Kidney (tissue), 14 donors: ENCODE measurements around the gene EFNB3. TPM values are rescaled to one million over a fixed set of nuclear protein-coding genes. Genes with fewer than 3 reads are reported as not detected.
A peak's percentile ranks its signal among the peaks of the same experiment; 100 is the strongest.

ENCODE experiments used
- DNase-seq, 5 donors: peaks; one replicate each; pipeline ENCODE4 v3.0.0-alpha.2; 2013 to 2020
- FAIRE-seq: peaks from 2 replicates; lab custom pipeline; 2012; peaks lifted over from hg19 to GRCh38; lab: Jason Lieb, UNC
- H3K27ac ChIP-seq, 2 donors: one replicate each; pipeline ENCODE4 v1.7.0; 2013; ENCODE audit warnings: low read depth in 2 of 2, low read length in 2 of 2, inconsistent platforms in 1 of 2
- H3K27me3 ChIP-seq: one replicate; pipeline ENCODE4 v1.7.1; 2013; ENCODE audit warnings: low read length, inconsistent platforms; ENCODE audit not compliant: control insufficient read depth, insufficient read depth
- H3K36me3 ChIP-seq, 3 donors: one replicate each; pipeline versions ENCODE4 v1.7.0 to v1.7.1; 2013; ENCODE audit warnings: low read length in 3 of 3, control low read depth in 1 of 3, inconsistent platforms in 1 of 3; ENCODE audit not compliant: insufficient read depth in 3 of 3, control insufficient read depth in 2 of 3
- H3K4me1 ChIP-seq, 3 donors: one replicate each; pipeline versions ENCODE4 v1.7.0 to v1.7.1; 2013; ENCODE audit warnings: low read length in 3 of 3, inconsistent platforms in 1 of 3, low read depth in 1 of 3; ENCODE audit not compliant: control insufficient read depth in 2 of 3, insufficient read depth in 2 of 3
- H3K4me3 ChIP-seq, 3 donors: one replicate each; pipeline versions ENCODE4 v1.7.0 to v1.8.1; 2013; ENCODE audit warnings: low read length in 3 of 3, control low read depth in 1 of 3, inconsistent platforms in 1 of 3
- H3K9ac ChIP-seq, 3 donors: one replicate each; pipeline versions ENCODE4 v1.7.0 to v1.7.1; 2013; ENCODE audit warnings: low read length in 3 of 3, control low read depth in 1 of 3, inconsistent platforms in 1 of 3
- H3K9me3 ChIP-seq, 3 donors: one replicate each; pipeline versions ENCODE4 v1.7.0 to v1.7.1; 2013; ENCODE audit warnings: low read length in 3 of 3, control low read depth in 1 of 3, inconsistent platforms in 1 of 3; ENCODE audit not compliant: control insufficient read depth in 2 of 3, insufficient read depth in 1 of 3
- intact Hi-C: fragments of 100-400 bp; cut with DNase I; formaldehyde crosslinking; loops from one replicate; pipeline ENCODE4 v1.11.1; 2022
- polyA plus RNA-seq: library from polyadenylated mRNA; stranded (reverse); fragments of 350-450 nt; fragmentation: Illumina TruSeq; extraction: RNeasy Lipid Tissue Mini Kit (QIAGEN cat#74804); gene quantifications from one replicate; pipeline ENCODE4 v1.2.3, GENCODE V29; 2014; ENCODE audit warnings: low read depth, low replicate concordance; ENCODE audit not compliant: insufficient read depth
- total RNA-seq: library from RNA; stranded (reverse); fragmentation: NEBNext Ultra II Directional; extraction: Animal tissue kit (Norgen Biotek cat#: 25700); gene quantifications from one replicate; pipeline ENCODE4 v1.2.1, GENCODE V29; 2021
- TF ChIP-seq, protein P1 (sequence below): IDR thresholded peaks from 3 replicates; pipeline ENCODE4 v1.5.1; 2012; ENCODE audit warnings: mild to moderate bottlenecking, moderate library complexity, borderline replicate concordance; ENCODE audit not compliant: insufficient read depth; ENCODE audit errors: extremely low read depth
- donor health status: control.
- donor health status: control.
- donor health status: control.
- donor health status: control.
- donor health status: control.
- donor health status: DM: yes; HTN: yes; CAD: no.
- donor health status: Normal renal cell carcinoma (clear cell type).

Gene EFNB3
- total and polyA plus RNA-seq, 2 donors from 2014 or later: 2.3 to 3.5 TPM

DNA sequence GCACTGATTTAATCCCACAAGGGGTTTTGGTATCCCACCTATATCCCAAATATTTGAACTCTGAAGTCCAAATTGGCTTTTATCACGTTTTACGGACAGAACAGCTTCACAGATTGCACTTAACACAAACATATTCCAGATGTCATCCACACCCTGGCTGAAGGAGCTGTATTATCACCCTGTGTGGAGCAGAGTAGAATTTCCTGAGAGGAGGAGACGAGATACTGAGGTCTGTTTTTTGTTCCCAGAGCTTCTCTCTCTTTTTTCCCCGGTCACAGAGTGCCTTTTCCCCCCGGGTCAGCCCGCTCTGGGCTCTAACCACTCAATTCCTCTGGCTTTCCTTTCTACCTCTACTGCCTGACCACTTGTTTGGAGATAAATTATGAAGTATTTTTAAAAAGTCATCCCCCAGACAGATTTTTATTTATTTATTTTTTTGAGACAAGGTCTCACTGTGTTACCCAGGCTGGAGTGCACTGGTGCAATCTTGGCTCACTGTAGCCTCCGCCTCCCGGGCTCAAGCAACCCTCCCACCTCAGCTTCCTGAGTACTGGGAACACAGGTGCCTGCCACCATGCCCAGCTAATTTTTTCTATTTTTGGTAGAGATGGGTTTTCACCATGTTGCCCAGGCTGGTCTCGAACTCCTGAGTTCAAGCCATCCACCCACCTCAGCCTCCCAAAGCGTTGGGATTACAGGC is 43.2 kb downstream of the EFNB3 start:
- peak in 1 of 5 donors; percentile 19 for DNase-seq
- no peak for FAIRE-seq
- Histone ChIP-seq H3K9me3 (no peaks in the 10 kb centered on the region), H3K36me3 (no peaks in the 10 kb centered on the region), H3K27me3 (no peaks in the 10 kb centered on the region), H3K27ac (no peak overlapping the region), H3K4me3 (no peak overlapping the region), H3K4me1 (no peaks in the 10 kb centered on the region), H3K9ac (no peak overlapping the region)
- intact Hi-C loops: no loop called here
- TF ChIP-seq, protein P1, sequence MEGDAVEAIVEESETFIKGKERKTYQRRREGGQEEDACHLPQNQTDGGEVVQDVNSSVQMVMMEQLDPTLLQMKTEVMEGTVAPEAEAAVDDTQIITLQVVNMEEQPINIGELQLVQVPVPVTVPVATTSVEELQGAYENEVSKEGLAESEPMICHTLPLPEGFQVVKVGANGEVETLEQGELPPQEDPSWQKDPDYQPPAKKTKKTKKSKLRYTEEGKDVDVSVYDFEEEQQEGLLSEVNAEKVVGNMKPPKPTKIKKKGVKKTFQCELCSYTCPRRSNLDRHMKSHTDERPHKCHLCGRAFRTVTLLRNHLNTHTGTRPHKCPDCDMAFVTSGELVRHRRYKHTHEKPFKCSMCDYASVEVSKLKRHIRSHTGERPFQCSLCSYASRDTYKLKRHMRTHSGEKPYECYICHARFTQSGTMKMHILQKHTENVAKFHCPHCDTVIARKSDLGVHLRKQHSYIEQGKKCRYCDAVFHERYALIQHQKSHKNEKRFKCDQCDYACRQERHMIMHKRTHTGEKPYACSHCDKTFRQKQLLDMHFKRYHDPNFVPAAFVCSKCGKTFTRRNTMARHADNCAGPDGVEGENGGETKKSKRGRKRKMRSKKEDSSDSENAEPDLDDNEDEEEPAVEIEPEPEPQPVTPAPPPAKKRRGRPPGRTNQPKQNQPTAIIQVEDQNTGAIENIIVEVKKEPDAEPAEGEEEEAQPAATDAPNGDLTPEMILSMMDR: no peak

DNA sequence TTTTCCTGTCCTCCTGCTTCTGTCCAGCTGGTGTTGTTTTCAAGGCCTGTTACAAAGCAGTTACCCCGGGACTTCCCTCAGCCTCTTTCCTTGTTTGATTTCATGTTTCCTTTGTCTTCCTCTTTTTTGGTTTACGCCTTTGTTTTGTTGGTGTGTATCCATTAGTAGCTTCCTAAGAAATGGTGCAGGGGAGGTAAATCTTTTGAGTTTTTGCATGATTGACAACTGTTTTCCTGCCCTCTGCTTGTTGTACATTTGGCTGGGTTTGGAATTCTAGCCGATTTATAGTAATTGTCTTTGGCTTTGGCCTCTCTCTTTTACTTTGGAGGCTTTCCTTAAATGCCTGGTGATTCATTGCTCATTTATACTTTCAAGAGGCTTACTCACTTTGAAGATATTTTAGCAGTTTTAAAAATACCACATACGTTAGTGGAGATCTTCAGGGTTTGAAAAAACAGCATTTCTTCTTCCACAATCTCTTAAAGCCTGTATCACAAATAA is 45.4 kb downstream of the EFNB3 start:
- no peak for DNase-seq
- Histone ChIP-seq H3K36me3 (no peaks in the 10 kb centered on the region), H3K9ac (no peak overlapping the region), H3K4me3 (no peak overlapping the region), H3K4me1 (no peaks in the 10 kb centered on the region), H3K27me3 (no peaks in the 10 kb centered on the region), H3K27ac (no peak overlapping the region), H3K9me3 (no peaks in the 10 kb centered on the region)
- TF ChIP-seq, protein P1: no peak
- FAIRE-seq: no peak
- intact Hi-C loops: no loop called here

DNA sequence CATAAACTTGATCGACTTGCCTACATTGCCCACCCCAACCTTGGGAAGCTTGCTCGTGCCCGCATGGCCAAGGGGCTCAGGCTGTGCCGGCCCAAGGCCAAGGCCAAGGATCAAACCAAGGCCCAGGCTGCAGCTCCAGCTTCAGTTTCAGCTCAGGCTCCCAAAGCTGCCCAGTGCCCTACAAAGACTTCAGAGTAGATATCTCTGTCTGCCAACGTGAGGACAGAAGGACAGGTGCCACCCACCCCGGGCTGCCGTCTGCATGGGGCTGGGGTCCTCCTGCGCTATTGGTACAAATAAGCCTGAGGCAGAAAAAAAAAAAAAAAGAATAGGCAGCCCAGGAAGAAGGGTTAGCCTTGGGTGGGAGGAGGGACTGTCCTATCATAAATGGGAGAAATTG is 49.7 kb downstream of the EFNB3 start:
- Histone ChIP-seq H3K27me3 (no peaks in the 10 kb centered on the region), H3K4me3 (no peak overlapping the region), H3K9me3 (no peaks in the 10 kb centered on the region), H3K36me3 (no peaks in the 10 kb centered on the region), H3K9ac (no peak overlapping the region), H3K27ac (no peak overlapping the region), H3K4me1 (no peaks in the 10 kb centered on the region)
- FAIRE-seq (no peak), DNase-seq (peak in 1 of 5 donors; percentile 39)
- intact Hi-C loops: no loop called here
- TF ChIP-seq, protein P1: no peak
